K562 (cell line): Measurements from ENCODE around the gene FUT6. TPM values are rescaled to one million over a fixed set of nuclear protein-coding genes. Genes with fewer than 3 reads are reported as not detected.

Source experiments
- ATF2 ChIP-seq: sonication (generic); formaldehyde crosslinking; IDR thresholded peaks from 2 replicates; pipeline ENCODE4 v1.8.1; 2022; ENCODE audit warnings: missing genetic modification reagents
- BCOR ChIP-seq: fragments of 450-650 bp; IDR thresholded peaks from 2 replicates; pipeline ENCODE4 v1.6.1; 2016
- CBFB ChIP-seq: sonication (generic); formaldehyde crosslinking; IDR thresholded peaks from 2 replicates; pipeline ENCODE4 v1.4.0; 2020; ENCODE audit warnings: mild to moderate bottlenecking, missing genetic modification reagents
- CREB3L1 ChIP-seq: fragments of 450-650 bp; IDR thresholded peaks from 2 replicates; pipeline ENCODE4 v1.6.1; 2014; ENCODE audit warnings: low read depth, mild to moderate bottlenecking, moderate library complexity, borderline replicate concordance
- ELF2 ChIP-seq: fragments of 250-450 bp; sonication (Bioruptor Pico); IDR thresholded peaks from 2 replicates; pipeline ENCODE4 v1.5.0; 2021; ENCODE audit warnings: mild to moderate bottlenecking
- ELF4 ChIP-seq: fragments of 450-650 bp; formaldehyde crosslinking; IDR thresholded peaks from 2 replicates; pipeline ENCODE4 v1.4.0; 2022; ENCODE audit warnings: missing genetic modification characterization
- EP300 ChIP-seq: IDR thresholded peaks from 2 replicates; pipeline ENCODE4 v1.6.1; 2012; ENCODE audit warnings: low read length, improper control_type of control experiment
- FOS ChIP-seq: IDR thresholded peaks from 3 replicates; pipeline ENCODE4 v1.6.1; 2011; ENCODE audit not compliant: insufficient read length; ENCODE audit errors: extremely low read depth
- FOXM1 ChIP-seq, 2 experiments: fragments of 450-650 bp in 1 of 2; sonication (generic) in 1 of 2; formaldehyde crosslinking in 1 of 2; IDR thresholded peaks; 2 replicates each; pipeline versions ENCODE4 v1.6.1 to v1.9.0; 2017 to 2022; ENCODE audit warnings: low read depth in 2 of 2, mild to moderate bottlenecking in 2 of 2, missing genetic modification reagents in 1 of 2, moderate library complexity in 1 of 2
- HOXB6 ChIP-seq: fragments of 250-450 bp; sonication (Bioruptor Pico); IDR thresholded peaks from 2 replicates; pipeline ENCODE4 v1.5.1; 2022; ENCODE audit warnings: mild to moderate bottlenecking, borderline replicate concordance
- ILF3 ChIP-seq: fragments of 450-650 bp; IDR thresholded peaks from 2 replicates; pipeline ENCODE4 v1.6.1; 2018; ENCODE audit warnings: antibody characterized with exemption, mild to moderate bottlenecking, moderate library complexity, borderline replicate concordance
- KDM1A ChIP-seq, 2 experiments: fragments of 450-650 bp; IDR thresholded peaks; 2 replicates each; pipeline ENCODE4 v1.6.1; 2016; ENCODE audit warnings: mild to moderate bottlenecking in 2 of 2
- MEIS2 ChIP-seq: fragments of 450-650 bp; IDR thresholded peaks from 2 replicates; pipeline ENCODE4 v1.6.1; 2014; ENCODE audit warnings: mild to moderate bottlenecking; ENCODE audit not compliant: partially characterized antibody
- NR2C2 ChIP-seq, 2 experiments: fragments of 200-800 bp in 1 of 2; sonication (Bioruptor generic) in 1 of 2; sonication (generic) in 1 of 2; formaldehyde crosslinking in 1 of 2; IDR thresholded peaks; 2 replicates each; pipeline versions ENCODE4 v1.6.1 to v1.8.0; 2016 to 2022; ENCODE audit warnings: mild to moderate bottlenecking in 1 of 2, missing compliant biosample characterization in 1 of 2, missing genetic modification characterization in 1 of 2, missing genetic modification reagents in 1 of 2
- NR2F6 ChIP-seq: fragments of 450-650 bp; formaldehyde crosslinking; IDR thresholded peaks from 2 replicates; pipeline ENCODE4 v1.4.0; 2020; ENCODE audit warnings: mild to moderate bottlenecking
- NRF1 ChIP-seq, 2 experiments: fragments of 450-650 bp; IDR thresholded peaks in 1 of 2; conservative IDR thresholded peaks in 1 of 2; 2 replicates each; pipeline ENCODE4 v1.6.1; 2014; ENCODE audit warnings: mild to moderate bottlenecking in 2 of 2
- PTTG1 ChIP-seq: fragments of 450-650 bp; IDR thresholded peaks from 2 replicates; pipeline ENCODE4 v1.6.1; 2016; ENCODE audit warnings: low read depth, mild to moderate bottlenecking, missing genetic modification characterization, missing compliant biosample characterization
- SMAD3 ChIP-seq: fragments of 450-650 bp; formaldehyde crosslinking; conservative IDR thresholded peaks from 2 replicates; pipeline ENCODE4 v1.4.0; 2020; ENCODE audit warnings: mild to moderate bottlenecking
- SRSF9 ChIP-seq: fragments of 200-400 bp; formaldehyde crosslinking; IDR thresholded peaks from 2 replicates; pipeline ENCODE4 v1.6.1; 2017; ENCODE audit warnings: low read depth, low read length, borderline replicate concordance
- TFAM ChIP-seq: fragments of 250-450 bp; sonication (Bioruptor Pico); conservative IDR thresholded peaks from 2 replicates; pipeline ENCODE4 v1.5.0; 2021; ENCODE audit warnings: mild to moderate bottlenecking, moderate library complexity
- ZNF12 ChIP-seq: sonication (generic); formaldehyde crosslinking; IDR thresholded peaks from 2 replicates; pipeline ENCODE4 v1.4.0; 2020; ENCODE audit warnings: mild to moderate bottlenecking, missing genetic modification reagents
- ZNF134 ChIP-seq: fragments of 250-450 bp; sonication (Bioruptor Pico); conservative IDR thresholded peaks from 2 replicates; pipeline ENCODE4 v1.4.0; 2020
- ZNF263 ChIP-seq: sonication (generic); formaldehyde crosslinking; IDR thresholded peaks from 2 replicates; pipeline ENCODE4 v1.8.0; 2022; ENCODE audit warnings: mild to moderate bottlenecking, missing genetic modification reagents, borderline replicate concordance
- ZNF561 ChIP-seq: fragments of 450-650 bp; formaldehyde crosslinking; conservative IDR thresholded peaks from 2 replicates; pipeline ENCODE4 v1.4.0; 2020; ENCODE audit warnings: mild to moderate bottlenecking, moderate library complexity
- ZNF695 ChIP-seq: fragments of 450-650 bp; formaldehyde crosslinking; IDR thresholded peaks from 2 replicates; pipeline ENCODE4 v1.4.0; 2020; ENCODE audit warnings: mild to moderate bottlenecking, moderate library complexity
- ZSCAN29 ChIP-seq: fragments of 450-650 bp; IDR thresholded peaks from 2 replicates; pipeline ENCODE4 v1.6.1; 2017
- polyA plus RNA-seq, 8 experiments: library from polyadenylated mRNA; depleted of rRNA in 4 of 8; stranded (reverse) in 5 of 8; unstranded in 3 of 8; fragments of >200 nt; fragmentation: Nextera tagmentation in 2 of 8; fragmentation: Illumina TruSeq in 1 of 8; extraction: Ambion mirVana in 2 of 8; extraction: Trizol in 1 of 8; gene quantifications; 2 replicates each; pipeline versions ENCODE4 v1.2.1 to v1.2.3, GENCODE V29; 2011 to 2014; ENCODE audit warnings: inconsistent platforms in 1 of 8, missing spikeins in 1 of 8
- total RNA-seq, 7 experiments: library from RNA; depleted of rRNA in 6 of 7; stranded (reverse); fragments of >200 nt in 6 of 7; fragmentation: Illumina TruSeq in 2 of 7; extraction: Trizol in 2 of 7; gene quantifications; 2 replicates each; pipeline versions ENCODE4 v1.2.1 to v1.2.3, GENCODE V29; 2011 to 2021; ENCODE audit warnings: low replicate concordance in 1 of 7
- TF ChIP-seq, protein P1 (sequence below): sonication (generic); IDR thresholded peaks from 2 replicates; pipeline ENCODE4 v1.6.1; 2016

The FUT6 gene
- total and polyA plus RNA-seq, 9 of the 15 experiments (the other 6 are each of a cell fraction or from before 2014, with no cell fraction given), result 0.04 TPM; not detected in 8

DNA sequence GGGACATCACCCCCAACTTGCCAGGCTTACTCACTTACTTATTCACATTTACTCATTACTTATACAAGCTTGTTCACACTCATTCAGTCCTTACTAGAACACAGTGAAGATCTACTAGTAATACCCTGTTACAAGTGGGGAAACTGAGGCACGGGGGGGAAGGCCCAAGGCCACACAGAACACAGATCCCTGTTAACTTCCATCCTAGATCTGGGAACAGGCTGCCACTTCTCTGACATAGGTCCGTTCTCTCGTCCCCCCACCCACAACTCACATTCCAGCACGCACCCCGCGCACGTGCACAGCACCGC, 36.1 kb downstream of the FUT6 start (continued):
- TF ChIP-seq KDM1A (IDR thresholded peaks at IDR 0.05) (no peak), CREB3L1 (no peak), ILF3 (no peak), FOXM1 (IDR thresholded peaks at IDR 0.05; ENCODE audit: low read depth) (no peak), FOXM1 (CRISPR knock-in tag; IDR thresholded peaks at IDR 0.05; ENCODE audit: low read depth) (no peak), ATF2 (peak; percentile 67; the same call in 1 of the 2 replicates), EP300 (no peak), ZNF134 (CRISPR knock-in tag) (no peak), NRF1 (conservative IDR thresholded peaks at IDR 0.05 in 1 of 2, IDR thresholded peaks at IDR 0.05 in 1 of 2) (no peak), ZSCAN29 (no peak), ZNF561 (CRISPR knock-in tag) (no peak), SMAD3 (CRISPR knock-in tag) (no peak), MEIS2 (no peak), HOXB6 (CRISPR knock-in tag) (no peak), SRSF9 (no peak), ZNF12 (no peak), PTTG1 (tag) (no peak), ZNF695 (CRISPR knock-in tag) (no peak), FOS (no peak), ELF4 (CRISPR knock-in tag) (no peak), TFAM (CRISPR knock-in tag) (no peak), NR2F6 (CRISPR knock-in tag) (no peak), NR2C2 (CRISPR knock-in tag; IDR thresholded peaks at IDR 0.05) (no peak; the same call in 1 of the 2 replicates), NR2C2 (tag; IDR thresholded peaks at IDR 0.05) (0 out of 2 replicates have a peak, but pooled peaks have one; percentile 7), ELF2 (CRISPR knock-in tag) (no peak), ZNF263 (no peak), CBFB (CRISPR knock-in tag) (no peak), BCOR (peak; percentile 90)
- TF ChIP-seq, protein P1, sequence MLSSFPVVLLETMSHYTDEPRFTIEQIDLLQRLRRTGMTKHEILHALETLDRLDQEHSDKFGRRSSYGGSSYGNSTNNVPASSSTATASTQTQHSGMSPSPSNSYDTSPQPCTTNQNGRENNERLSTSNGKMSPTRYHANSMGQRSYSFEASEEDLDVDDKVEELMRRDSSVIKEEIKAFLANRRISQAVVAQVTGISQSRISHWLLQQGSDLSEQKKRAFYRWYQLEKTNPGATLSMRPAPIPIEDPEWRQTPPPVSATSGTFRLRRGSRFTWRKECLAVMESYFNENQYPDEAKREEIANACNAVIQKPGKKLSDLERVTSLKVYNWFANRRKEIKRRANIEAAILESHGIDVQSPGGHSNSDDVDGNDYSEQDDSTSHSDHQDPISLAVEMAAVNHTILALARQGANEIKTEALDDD, result no peak
